GM12801 (cell line): ENCODE measurements around the gene WHAMM.

Source experiments
- TF ChIP-seq, protein P1 (sequence below): IDR thresholded peaks from one replicate; pipeline ENCODE4 v1.5.1; 2011; ENCODE audit warnings: control low read depth; ENCODE audit not compliant: insufficient read length; ENCODE audit errors: extremely low read depth

WHAMM gene

DNA sequence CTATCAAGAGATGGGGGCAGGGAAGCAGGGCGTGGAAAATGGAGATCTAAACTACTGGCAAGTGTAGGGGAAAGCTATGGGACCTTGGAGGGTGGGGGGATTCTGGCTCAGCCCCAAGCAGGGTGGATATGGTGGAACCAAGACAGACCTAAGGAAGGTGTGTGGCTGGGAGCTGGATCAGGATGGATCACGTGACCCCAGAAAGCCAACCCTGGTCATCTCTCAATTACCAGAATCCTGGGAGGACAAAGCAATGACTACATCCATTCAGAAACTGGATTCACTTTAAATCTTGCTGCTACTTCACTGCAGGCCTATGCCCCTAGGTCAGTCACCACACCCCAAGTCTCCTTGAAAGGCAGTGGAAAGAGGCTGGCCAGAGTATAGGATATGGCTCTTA is 68.4 kb downstream of the WHAMM start:
- TF ChIP-seq, protein P1, sequence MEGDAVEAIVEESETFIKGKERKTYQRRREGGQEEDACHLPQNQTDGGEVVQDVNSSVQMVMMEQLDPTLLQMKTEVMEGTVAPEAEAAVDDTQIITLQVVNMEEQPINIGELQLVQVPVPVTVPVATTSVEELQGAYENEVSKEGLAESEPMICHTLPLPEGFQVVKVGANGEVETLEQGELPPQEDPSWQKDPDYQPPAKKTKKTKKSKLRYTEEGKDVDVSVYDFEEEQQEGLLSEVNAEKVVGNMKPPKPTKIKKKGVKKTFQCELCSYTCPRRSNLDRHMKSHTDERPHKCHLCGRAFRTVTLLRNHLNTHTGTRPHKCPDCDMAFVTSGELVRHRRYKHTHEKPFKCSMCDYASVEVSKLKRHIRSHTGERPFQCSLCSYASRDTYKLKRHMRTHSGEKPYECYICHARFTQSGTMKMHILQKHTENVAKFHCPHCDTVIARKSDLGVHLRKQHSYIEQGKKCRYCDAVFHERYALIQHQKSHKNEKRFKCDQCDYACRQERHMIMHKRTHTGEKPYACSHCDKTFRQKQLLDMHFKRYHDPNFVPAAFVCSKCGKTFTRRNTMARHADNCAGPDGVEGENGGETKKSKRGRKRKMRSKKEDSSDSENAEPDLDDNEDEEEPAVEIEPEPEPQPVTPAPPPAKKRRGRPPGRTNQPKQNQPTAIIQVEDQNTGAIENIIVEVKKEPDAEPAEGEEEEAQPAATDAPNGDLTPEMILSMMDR = no peak

DNA sequence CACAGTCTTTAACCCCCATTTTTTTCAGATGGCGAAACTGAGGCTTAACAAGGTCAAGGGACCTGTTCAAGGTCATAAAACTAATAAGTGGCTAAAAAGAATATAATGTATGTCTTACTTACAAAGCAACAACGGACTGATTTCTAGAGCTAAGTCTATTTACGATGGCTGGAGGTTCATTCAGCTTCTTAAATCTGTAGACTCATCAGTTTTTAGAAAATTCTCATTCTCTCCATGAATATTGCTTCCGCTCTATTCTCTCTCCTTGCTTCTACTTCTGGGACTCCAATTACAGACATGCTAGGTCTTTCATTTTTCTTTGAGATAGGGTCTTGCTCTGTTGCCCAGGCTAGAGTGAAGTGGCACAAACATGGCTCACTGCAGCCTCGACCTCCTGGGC is 68.9 kb downstream of the WHAMM start:
- TF ChIP-seq, protein P1 = no peak

DNA sequence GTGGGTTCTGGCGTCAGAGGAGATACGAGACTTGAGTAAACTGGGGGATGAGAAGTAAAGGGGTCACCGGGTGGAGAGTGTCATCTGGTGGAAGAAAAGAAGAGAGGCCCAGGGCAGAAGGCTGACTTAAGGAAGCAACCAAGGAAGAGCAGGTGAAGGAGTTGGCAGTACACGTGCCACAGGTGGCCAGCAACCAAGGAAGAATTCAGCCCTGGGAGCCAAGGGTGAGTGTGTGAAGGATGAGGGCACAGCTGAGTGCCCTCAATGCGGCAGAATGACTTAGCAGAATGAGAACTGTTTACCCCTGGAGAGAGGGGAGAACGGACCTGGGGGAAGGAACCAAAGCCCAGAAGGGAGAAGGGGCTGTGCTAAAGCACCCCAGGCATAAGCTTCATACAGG is 71.3 kb downstream of the WHAMM start:
- TF ChIP-seq, protein P1 = no peak

DNA sequence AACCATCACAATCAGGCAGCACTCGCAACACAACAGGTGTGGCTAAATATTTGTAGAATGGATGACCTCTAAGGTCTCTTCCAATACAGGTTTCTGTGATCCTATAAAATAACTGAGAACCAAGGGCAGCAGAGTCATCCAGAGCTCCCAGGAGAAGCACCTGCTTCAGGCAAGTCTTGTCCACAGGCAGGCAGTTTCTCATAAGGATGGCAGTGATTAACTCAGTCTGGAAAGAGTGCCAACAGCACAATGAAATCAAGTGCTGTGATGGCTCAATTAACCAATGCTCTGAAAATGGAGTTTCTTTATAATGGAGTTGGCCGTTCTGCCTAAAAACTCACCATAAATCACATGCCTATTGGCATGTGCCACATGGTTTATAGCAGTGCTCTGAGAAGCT is 72.3 kb downstream of the WHAMM start:
- TF ChIP-seq, protein P1 = no peak

DNA sequence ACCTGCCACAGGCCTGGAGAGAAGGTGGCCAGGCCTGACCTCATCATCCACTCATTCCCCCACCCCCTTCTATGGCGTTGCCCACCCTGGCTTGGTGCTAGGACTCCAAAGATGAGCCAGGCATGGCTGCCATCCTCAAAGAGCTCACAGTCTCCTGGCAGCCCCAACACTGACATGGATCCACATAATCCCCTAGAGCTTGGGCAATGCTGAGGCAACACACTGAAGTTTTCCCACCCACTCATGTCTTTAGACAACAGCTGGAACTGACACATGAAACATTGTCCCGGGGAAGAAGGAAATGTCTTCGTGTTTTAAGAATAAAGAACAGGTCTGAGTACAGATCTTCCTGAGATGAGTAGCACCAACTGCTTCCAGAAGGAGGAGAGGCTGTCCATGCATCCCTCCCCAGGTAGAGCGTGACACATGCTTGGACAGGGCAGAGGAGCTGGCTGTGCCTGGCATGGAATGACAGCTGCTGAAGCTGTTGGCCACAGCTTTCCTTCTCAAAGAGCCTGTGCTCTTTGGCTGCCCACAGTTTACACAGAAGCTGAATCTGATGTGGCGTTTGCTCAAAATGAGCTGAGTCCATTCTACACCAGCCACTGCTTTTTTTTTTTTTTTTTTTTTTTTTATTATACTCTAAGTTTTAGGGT is 73.0 kb downstream of the WHAMM start:
- TF ChIP-seq, protein P1 = no peak
